HepG2 (cell line): ENCODE measurements around the gene HEPACAM. TPM values are rescaled to one million over a fixed set of nuclear protein-coding genes. Genes with fewer than 3 reads are reported as not detected.
A peak's percentile ranks its signal among the peaks of the same experiment; 100 is the strongest.

Experiments
- AFF4 ChIP-seq: sonication (generic); formaldehyde crosslinking; IDR thresholded peaks from 2 replicates; pipeline ENCODE4 v1.4.0; 2020; ENCODE audit warnings: missing genetic modification reagents
- ATF1 ChIP-seq: IDR thresholded peaks from 2 replicates; pipeline ENCODE4 v1.6.1; 2016; ENCODE audit warnings: mild to moderate bottlenecking, control low read depth
- HDAC6 ChIP-seq: fragments of 200-600 bp; sonication (generic); IDR thresholded peaks from 2 replicates; pipeline ENCODE4 v1.7.0; 2017; ENCODE audit warnings: mild to moderate bottlenecking, antibody characterized with exemption, low read length, low read depth
- HIVEP1 ChIP-seq: sonication (generic); formaldehyde crosslinking; IDR thresholded peaks from 2 replicates; pipeline ENCODE4 v1.4.0; 2020; ENCODE audit warnings: mild to moderate bottlenecking, missing genetic modification reagents
- HNRNPK ChIP-seq: fragments of 200-400 bp; formaldehyde crosslinking; IDR thresholded peaks from 2 replicates; pipeline ENCODE4 v1.6.1; 2018; ENCODE audit warnings: low read length, low read depth, moderate library complexity, mild to moderate bottlenecking; ENCODE audit not compliant: poor library complexity, severe bottlenecking
- HOXA5 ChIP-seq: sonication (generic); formaldehyde crosslinking; IDR thresholded peaks from 2 replicates; pipeline ENCODE4 v1.4.0; 2020; ENCODE audit warnings: missing genetic modification reagents
- IRX3 ChIP-seq: sonication (generic); formaldehyde crosslinking; IDR thresholded peaks from 2 replicates; pipeline ENCODE4 v1.8.1; 2023; ENCODE audit warnings: mild to moderate bottlenecking, low read depth, missing genetic modification reagents, borderline replicate concordance
- JUN ChIP-seq: sonication (generic); formaldehyde crosslinking; IDR thresholded peaks from 2 replicates; pipeline ENCODE4 v1.4.0; 2020; ENCODE audit warnings: mild to moderate bottlenecking, missing genetic modification reagents
- KLF12 ChIP-seq: sonication (generic); formaldehyde crosslinking; IDR thresholded peaks from 2 replicates; pipeline ENCODE4 v1.4.0; 2020; ENCODE audit warnings: missing genetic modification reagents, borderline replicate concordance
- LCORL ChIP-seq, 2 experiments: fragments of 450-650 bp in 1 of 2; sonication (generic) in 1 of 2; formaldehyde crosslinking in 1 of 2; IDR thresholded peaks; 2 replicates each; pipeline versions ENCODE4 v1.5.0 to v1.6.1; 2017 to 2020; ENCODE audit warnings: antibody characterized with exemption in 1 of 2, missing genetic modification reagents in 1 of 2
- REST ChIP-seq, 2 experiments: IDR thresholded peaks; 2 replicates each; pipeline ENCODE4 v1.6.1; 2011 to 2012; ENCODE audit warnings: low read length in 2 of 2, borderline replicate concordance in 1 of 2, low read depth in 1 of 2, mild to moderate bottlenecking in 1 of 2, moderate library complexity in 1 of 2
- SKIL ChIP-seq: sonication (generic); formaldehyde crosslinking; IDR thresholded peaks from 2 replicates; pipeline ENCODE4 v1.8.0; 2022; ENCODE audit warnings: missing genetic modification reagents, mild to moderate bottlenecking, moderate library complexity, borderline replicate concordance
- SP2 ChIP-seq: sonication (generic); formaldehyde crosslinking; IDR thresholded peaks from 2 replicates; pipeline ENCODE4 v1.5.1; 2020; ENCODE audit warnings: mild to moderate bottlenecking, missing genetic modification reagents
- SUZ12 ChIP-seq: fragments of 150-350 bp; IDR thresholded peaks from 2 replicates; pipeline ENCODE4 v1.6.1; 2014; ENCODE audit warnings: low read depth, low read length
- TCF12 ChIP-seq, 2 experiments: fragments of 450-650 bp in 1 of 2; sonication (generic) in 1 of 2; formaldehyde crosslinking in 1 of 2; IDR thresholded peaks; 2 replicates each; pipeline versions ENCODE4 v1.6.1 to v1.8.0; 2017 to 2022; ENCODE audit warnings: antibody characterized with exemption in 1 of 2, mild to moderate bottlenecking in 1 of 2, missing genetic modification reagents in 1 of 2, moderate library complexity in 1 of 2
- U2AF2 ChIP-seq: fragments of 200-400 bp; formaldehyde crosslinking; IDR thresholded peaks from 2 replicates; pipeline ENCODE4 v1.6.1; 2017; ENCODE audit warnings: low read depth, mild to moderate bottlenecking, low read length
- ZNF737 ChIP-seq: sonication (generic); formaldehyde crosslinking; IDR thresholded peaks from 2 replicates; pipeline ENCODE4 v1.5.0; 2020; ENCODE audit warnings: missing genetic modification reagents, mild to moderate bottlenecking, borderline replicate concordance
- polyA plus RNA-seq, 8 experiments: library from polyadenylated mRNA; depleted of rRNA in 3 of 8; stranded (reverse) in 7 of 8; unstranded in 1 of 8; fragments of >200 nt; fragmentation: Illumina TruSeq in 4 of 8; extraction: Trizol in 4 of 8; gene quantifications; 2 replicates each; pipeline versions ENCODE4 v1.2.1 to v1.2.3, GENCODE V29; 2011 to 2016; ENCODE audit warnings: low read depth in 4 of 8, missing spikeins in 1 of 8, mixed read lengths in 1 of 8; ENCODE audit not compliant: insufficient read depth in 1 of 8
- total RNA-seq, 5 experiments: library from RNA; depleted of rRNA; stranded (reverse); fragments of >200 nt; fragmentation: Illumina TruSeq; extraction: Trizol; gene quantifications; 2 replicates each; pipeline ENCODE4 v1.2.3, GENCODE V29; 2016; ENCODE audit warnings: low read depth in 1 of 5

HEPACAM gene
- total and polyA plus RNA-seq, 2 of the 13 experiments (the other 11 are each of a cell fraction or from before 2014, with no cell fraction given), result 66.9 to 121 TPM

- TF ChIP-seq SUZ12, result no peak
- TF ChIP-seq HOXA5 (CRISPR knock-in tag), result no peak
- no peak for TF ChIP-seq SP2 (CRISPR knock-in tag)
- no peak for TF ChIP-seq TCF12 (IDR thresholded peaks at IDR 0.05)
- TF ChIP-seq TCF12 (CRISPR knock-in tag; IDR thresholded peaks at IDR 0.05), result no peak
- no peak for TF ChIP-seq U2AF2
- TF ChIP-seq AFF4 (CRISPR knock-in tag), result no peak
- TF ChIP-seq IRX3 (CRISPR knock-in tag), result no peak
- TF ChIP-seq HDAC6, result no peak
- no peak for TF ChIP-seq KLF12 (CRISPR knock-in tag)
- TF ChIP-seq SKIL (CRISPR knock-in tag), result peak; percentile 97
- no peak for TF ChIP-seq ATF1
- TF ChIP-seq JUN (CRISPR knock-in tag), result no peak; the same call in 1 of the 2 replicates
- TF ChIP-seq REST (IDR thresholded peaks at IDR 0.05; ENCODE audit: borderline replicate concordance in 1 of 2, low read depth in 1 of 2, low read length in 2 of 2), result no peak
- TF ChIP-seq LCORL (IDR thresholded peaks at IDR 0.05), result no peak
- peak; percentile 94 for TF ChIP-seq LCORL (CRISPR knock-in tag; IDR thresholded peaks at IDR 0.05)
- TF ChIP-seq HNRNPK, result no peak
- no peak for TF ChIP-seq ZNF737 (CRISPR knock-in tag)
- no peak for TF ChIP-seq HIVEP1
These were observed 53.3 kb downstream of the HEPACAM start (continued) for GRCh38 chr11:124882339-124883071.
